IMR-90 (cell line): ENCODE measurements around the gene HELZ. TPM values are rescaled to one million over a fixed set of nuclear protein-coding genes. Genes with fewer than 3 reads are reported as not detected.

Source experiments
- ATAC-seq: fragments of 200-7000 bp; cut with Tn5 transposase; 2 replicates; pipeline ENCODE4 v1.9.1; 2020; ENCODE audit warnings: low read depth, mild to moderate bottlenecking, moderate library complexity
- BruUV-seq: library from RNA; stranded (reverse); fragments of 400-500 nt; replicated peaks from 2 replicates; lab custom pipeline; 2021; lab: Mats Ljungman, UMichigan
- CTCF ChIA-PET: fragments of 300-600 bp; formaldehyde crosslinking; extraction: SDS; loops from one replicate; lab custom pipeline; 2021; ENCODE audit warnings: antibody characterized with exemption; lab: Yijun Ruan, JAX
- POLR2A ChIA-PET: fragments of 300-600 bp; sonication (Branson Sonifier 250); formaldehyde crosslinking; loops from one replicate; lab custom pipeline; 2022; ENCODE audit warnings: antibody characterized with exemption; ENCODE audit not compliant: unreplicated experiment; lab: Charles Lee
- DNase-seq: peaks from one replicate; pipeline ENCODE4 v3.0.0; 2013
- H2AFZ ChIP-seq: replicated peaks from 2 replicates; pipeline ENCODE3; 2013; ENCODE audit warnings: low read length, mild to moderate bottlenecking; ENCODE audit not compliant: poor library complexity
- H2AK5ac ChIP-seq: 2 replicates; pipeline ENCODE4 v1.6.1; 2013; ENCODE audit warnings: low read depth, low read length, inconsistent platforms
- H2AK9ac ChIP-seq: replicated peaks from 2 replicates; pipeline ENCODE3; 2013; ENCODE audit warnings: mild to moderate bottlenecking, low read depth, low read length, moderate library complexity; ENCODE audit not compliant: poor library complexity
- H2BK120ac ChIP-seq: 2 replicates; pipeline ENCODE4 v1.6.1; 2013; ENCODE audit warnings: low read depth, low read length, inconsistent platforms
- H2BK15ac ChIP-seq: 3 replicates; pipeline ENCODE4 v1.6.1; 2013; ENCODE audit warnings: low read depth, low read length, inconsistent platforms
- H2BK20ac ChIP-seq: 2 replicates; pipeline ENCODE4 v1.6.1; 2013; ENCODE audit warnings: low read depth, mild to moderate bottlenecking, inconsistent platforms, low read length, moderate library complexity
- H2BK5ac ChIP-seq: 2 replicates; pipeline ENCODE4 v1.6.1; 2013; ENCODE audit warnings: mild to moderate bottlenecking, low read depth, low read length, inconsistent platforms; ENCODE audit not compliant: poor library complexity, severe bottlenecking
- H3K14ac ChIP-seq: replicated peaks from 2 replicates; pipeline ENCODE4 v1.6.1; 2013; ENCODE audit warnings: low read depth, low read length, inconsistent platforms
- H3K18ac ChIP-seq: 2 replicates; pipeline ENCODE4 v1.6.1; 2013; ENCODE audit warnings: low read depth, low read length, control low read depth
- H3K23ac ChIP-seq: 2 replicates; pipeline ENCODE4 v1.6.1; 2013; ENCODE audit warnings: low read depth, low read length, inconsistent platforms
- H3K27ac ChIP-seq: 2 replicates; pipeline ENCODE4 v1.5.1; 2013; ENCODE audit warnings: mild to moderate bottlenecking, control low read depth, low read length; ENCODE audit not compliant: insufficient read depth
- H3K27me3 ChIP-seq: 2 replicates; pipeline ENCODE4 v1.6.1; 2013; ENCODE audit warnings: low read length; ENCODE audit not compliant: control insufficient read depth, insufficient read depth
- H3K36me3 ChIP-seq: 2 replicates; pipeline ENCODE4 v1.6.1; 2013; ENCODE audit warnings: low read length, mixed read lengths; ENCODE audit not compliant: control insufficient read depth, insufficient read depth
- H3K4ac ChIP-seq: 2 replicates; pipeline ENCODE4 v1.6.1; 2013; ENCODE audit warnings: low read depth, low read length, inconsistent platforms
- H3K4me1 ChIP-seq: 2 replicates; pipeline ENCODE4 v1.6.1; 2013; ENCODE audit warnings: low read length, mixed read lengths; ENCODE audit not compliant: control insufficient read depth, insufficient read depth
- H3K4me2 ChIP-seq: 2 replicates; pipeline ENCODE4 v1.6.1; 2013; ENCODE audit warnings: low read depth, mild to moderate bottlenecking, control low read depth, low read length, moderate library complexity
- H3K4me3 ChIP-seq: 2 replicates; pipeline ENCODE4 v1.5.1; 2013; ENCODE audit warnings: low read depth, mild to moderate bottlenecking, control low read depth, low read length, moderate library complexity; ENCODE audit not compliant: insufficient read depth
- H3K56ac ChIP-seq: 2 replicates; pipeline ENCODE4 v1.6.1; 2013; ENCODE audit warnings: low read length, inconsistent platforms; ENCODE audit not compliant: insufficient read depth; ENCODE audit errors: extremely low read depth
- H3K79me1 ChIP-seq, 2 experiments: 2 replicates each; pipeline ENCODE4 v1.6.1; 2013; ENCODE audit warnings: low read length in 2 of 2, inconsistent platforms in 1 of 2, low read depth in 1 of 2
- H3K9ac ChIP-seq: 2 replicates; pipeline ENCODE4 v1.6.1; 2013; ENCODE audit warnings: low read depth, low read length, control low read depth
- H3K9me1 ChIP-seq: 2 replicates; pipeline ENCODE4 v1.6.1; 2013; ENCODE audit warnings: low read length, inconsistent platforms; ENCODE audit not compliant: insufficient read depth
- H3K9me3 ChIP-seq: 2 replicates; pipeline ENCODE4 v1.6.1; 2013; ENCODE audit warnings: low read length; ENCODE audit not compliant: control insufficient read depth, insufficient read depth
- H4K20me1 ChIP-seq: 2 replicates; pipeline ENCODE4 v1.6.1; 2013; ENCODE audit warnings: low read length, inconsistent platforms; ENCODE audit not compliant: insufficient read depth
- H4K5ac ChIP-seq: 2 replicates; pipeline ENCODE4 v1.6.1; 2013; ENCODE audit warnings: mild to moderate bottlenecking, low read depth, low read length, control low read depth
- H4K8ac ChIP-seq, 2 experiments: 2 replicates each; pipeline ENCODE4 v1.6.1; 2013; ENCODE audit warnings: low read depth in 2 of 2, low read length in 2 of 2, control low read depth in 1 of 2, inconsistent platforms in 1 of 2
- H4K91ac ChIP-seq: 2 replicates; pipeline ENCODE4 v1.6.1; 2013; ENCODE audit warnings: low read depth, low read length, inconsistent platforms; ENCODE audit not compliant: insufficient read depth
- BHLHE40 ChIP-seq: fragments of 150-350 bp; IDR thresholded peaks from 2 replicates; pipeline ENCODE4 v1.6.1; 2016; ENCODE audit warnings: mild to moderate bottlenecking, low read depth, low read length
- CEBPB ChIP-seq: IDR thresholded peaks from 2 replicates; pipeline ENCODE4 v1.6.1; 2012; ENCODE audit warnings: low read depth, low read length, improper control_type of control experiment
- CHD1 ChIP-seq: IDR thresholded peaks from 2 replicates; pipeline ENCODE4 v1.6.1; 2012; ENCODE audit warnings: low read depth, low read length, improper control_type of control experiment
- CTCF ChIP-seq: conservative IDR thresholded peaks from 2 replicates; pipeline ENCODE4 v1.5.1; 2012; ENCODE audit warnings: mild to moderate bottlenecking, low read depth, low read length, improper control_type of control experiment
- ELK1 ChIP-seq: fragments of 150-350 bp; IDR thresholded peaks from 2 replicates; pipeline ENCODE4 v1.6.1; 2016; ENCODE audit warnings: low read depth, mild to moderate bottlenecking, low read length, moderate library complexity, borderline replicate concordance
- FOS ChIP-seq: fragments of 150-350 bp; IDR thresholded peaks from 2 replicates; pipeline ENCODE4 v1.6.1; 2016; ENCODE audit warnings: low read depth, low read length
- MAFK ChIP-seq: IDR thresholded peaks from 2 replicates; pipeline ENCODE4 v1.6.1; 2012; ENCODE audit warnings: low read depth, low read length, improper control_type of control experiment
- MAZ ChIP-seq: IDR thresholded peaks from 2 replicates; pipeline ENCODE4 v1.6.1; 2012; ENCODE audit warnings: low read depth, mild to moderate bottlenecking, low read length, improper control_type of control experiment, moderate library complexity, borderline replicate concordance
- MXI1 ChIP-seq: IDR thresholded peaks from 2 replicates; pipeline ENCODE4 v1.6.1; 2012; ENCODE audit warnings: low read depth, mild to moderate bottlenecking, low read length, moderate library complexity, borderline replicate concordance
- POLR2A ChIP-seq: IDR thresholded peaks from 2 replicates; pipeline ENCODE4 v1.6.1; 2012; ENCODE audit warnings: mild to moderate bottlenecking, low read depth, low read length
- RAD21 ChIP-seq: IDR thresholded peaks from 2 replicates; pipeline ENCODE4 v1.6.1; 2012; ENCODE audit warnings: low read length, improper control_type of control experiment
- RCOR1 ChIP-seq: IDR thresholded peaks from 2 replicates; pipeline ENCODE4 v1.6.1; 2012; ENCODE audit warnings: mild to moderate bottlenecking, low read length, improper control_type of control experiment; ENCODE audit not compliant: insufficient replicate concordance
- RFX5 ChIP-seq: IDR thresholded peaks from 2 replicates; pipeline ENCODE4 v1.8.0; 2012; ENCODE audit warnings: low read depth, mild to moderate bottlenecking, low read length, moderate library complexity
- SMC3 ChIP-seq: fragments of 150-350 bp; IDR thresholded peaks from 2 replicates; pipeline ENCODE4 v1.6.1; 2016; ENCODE audit warnings: low read depth, mild to moderate bottlenecking, antibody characterized with exemption, low read length, moderate library complexity
- USF2 ChIP-seq: fragments of 150-350 bp; IDR thresholded peaks from 2 replicates; pipeline ENCODE4 v1.6.1; 2017; ENCODE audit warnings: mild to moderate bottlenecking, antibody characterized with exemption, low read length, low read depth
- WGBS, 2 experiments: methylation state at CpG; one replicate each; pipeline versions ENCODE4 v1.1.5 to v1.1.7; 2013; ENCODE audit warnings: missing lambda C conversion rate in 2 of 2; ENCODE audit not compliant: insufficient read length in 1 of 2; ENCODE audit errors: extremely low coverage in 2 of 2; 5-methylcytosine and 5-hydroxymethylcytosine counted together
- dilution Hi-C: fragments of 300-500 bp; cut with HindIII; formaldehyde crosslinking; loops from one replicate; pipeline ENCODE4 v1.14.3; 2018; ENCODE audit warnings: low sequenced_read_pairs; ENCODE audit not compliant: unreplicated experiment
- in situ Hi-C: fragments of 300-500 bp; cut with MboI; formaldehyde crosslinking; loops from 3 replicates; pipeline ENCODE4 v1.14.3; 2019; ENCODE audit warnings: low sequenced_read_pairs, inconsistent platforms, mixed read lengths
- intact Hi-C: fragments of 100-400 bp; cut with micrococcal nuclease; formaldehyde crosslinking; loops from 2 replicates; pipeline ENCODE4 v1.10.0; 2022
- polyA plus RNA-seq, 3 experiments: library from polyadenylated mRNA; depleted of rRNA; stranded (reverse); fragments of >200 nt; gene quantifications; 2 replicates each; pipeline ENCODE4 v1.2.3, GENCODE V29; 2012; ENCODE audit warnings: low replicate concordance in 1 of 3
- total RNA-seq: library from RNA; depleted of rRNA; stranded (reverse); fragments of >200 nt; gene quantifications from 2 replicates; pipeline ENCODE4 v1.2.3, GENCODE V29; 2012

HELZ gene
- total and polyA plus RNA-seq, 2 of the 4 experiments (the other 2 are of a cell fraction): 8.0 to 60.6 TPM

GRCh38 chr17:67116045-67116575 lies 128.9 kb downstream of the HELZ start:
- dilution Hi-C loops: no loop called here
- Histone ChIP-seq H3K9me1 (peaks cover 3% of the 10 kb centered on the region; the same call in 1 of the 2 replicates), H3K4ac (no peak overlapping the region), H3K23ac (no peak overlapping the region), H3K4me3 (no peak overlapping the region), H4K91ac (no peak overlapping the region), H2BK20ac (no peak overlapping the region), H2BK15ac (no peak overlapping the region), H3K4me1 (peaks cover 2% of the 10 kb centered on the region; the same call in 1 of the 2 replicates), H4K5ac (no peak overlapping the region), H3K18ac (no peak overlapping the region), H3K56ac (no peak overlapping the region), H2AK9ac (no peak overlapping the region), H3K9me3 (no peaks in the 10 kb centered on the region), H4K8ac (no peak overlapping the region), H3K79me1 (peaks cover 0 to 7% of the 10 kb centered on the region in 2 experiments; a peak in 2 of 4 replicates), H2AK5ac (no peak overlapping the region), H2BK120ac (no peak overlapping the region), H2AFZ (no peak overlapping the region), H3K14ac (no peak overlapping the region), H3K36me3 (peaks cover 19% of the 10 kb centered on the region), H3K27me3 (no peaks in the 10 kb centered on the region), H2BK5ac (no peak overlapping the region), H3K4me2 (no peak overlapping the region), H3K27ac (no peak overlapping the region), H4K20me1 (no peaks in the 10 kb centered on the region), H3K9ac (no peak overlapping the region)
- BruUV-seq: no TSS peak
- TF ChIP-seq CEBPB: no peak
- no peak for TF ChIP-seq USF2
- no peak for TF ChIP-seq POLR2A
- no peak for TF ChIP-seq CTCF
- no peak for TF ChIP-seq SMC3
- TF ChIP-seq CHD1: no peak
- TF ChIP-seq FOS: no peak
- no peak for TF ChIP-seq MAZ
- no peak for TF ChIP-seq RFX5
- no peak for TF ChIP-seq RCOR1
- TF ChIP-seq MAFK: no peak
- TF ChIP-seq ELK1: no peak
- no peak for TF ChIP-seq MXI1
- no peak for TF ChIP-seq BHLHE40
- TF ChIP-seq RAD21: no peak
- intact Hi-C loops: no loop called here
- in situ Hi-C loops: no loop called here
- POLR2A ChIA-PET: no interaction called here
- WGBS, 2 experiments: no CpG with 5 or more reads among the region's 1 CpG
- CTCF ChIA-PET: no interaction called here
- DNase-seq (no peak), ATAC-seq (no peak)
